WTC11 (cell line): ENCODE results near the gene SH3GLB2. TPM values are rescaled to one million over a fixed set of nuclear protein-coding genes. Genes with fewer than 3 reads are reported as not detected.

ENCODE experiments used
- ATAC-seq: fragments of 200-7000 bp; cut with Tn5 transposase; 2 replicates; pipeline ENCODE4 v1.10.0; 2021; ENCODE audit warnings: mild to moderate bottlenecking, moderate library complexity
- CTCF ChIA-PET: fragments of 300-600 bp; sonication (Branson Sonifier 250); formaldehyde crosslinking; loops from one replicate; lab custom pipeline; 2021; ENCODE audit warnings: antibody characterized with exemption; lab: Charles Lee
- POLR2A ChIA-PET: fragments of 350-600 bp; sonication (Branson Sonifier 250); formaldehyde crosslinking; loops from one replicate; lab custom pipeline; 2021; ENCODE audit warnings: antibody characterized with exemption; lab: Charles Lee
- DNase-seq: peaks from one replicate; pipeline ENCODE4 v3.0.0; 2021; ENCODE audit warnings: low spot score
- H3K27ac Mint-ChIP-seq: 2 replicates; pipeline ENCODE4 v1.8.0; 2021; ENCODE audit warnings: mixed read lengths
- H3K27me3 Mint-ChIP-seq: 2 replicates; pipeline ENCODE4 v1.8.0; 2021; ENCODE audit warnings: low read depth, mild to moderate bottlenecking, moderate library complexity, mixed read lengths
- H3K36me3 Mint-ChIP-seq: 2 replicates; pipeline ENCODE4 v1.8.0; 2021; ENCODE audit warnings: mixed read lengths
- H3K4me1 Mint-ChIP-seq: 2 replicates; pipeline ENCODE4 v1.8.0; 2022; ENCODE audit warnings: mixed read lengths
- H3K4me3 Mint-ChIP-seq: 2 replicates; pipeline ENCODE4 v1.8.0; 2021; ENCODE audit warnings: mild to moderate bottlenecking, moderate library complexity, mixed read lengths
- H3K9me3 Mint-ChIP-seq: 2 replicates; pipeline ENCODE4 v1.8.0; 2021; ENCODE audit warnings: mixed read lengths
- CBFB ChIP-seq: sonication (generic); formaldehyde crosslinking; IDR thresholded peaks from 2 replicates; pipeline ENCODE4 v1.8.1; 2022; ENCODE audit warnings: mild to moderate bottlenecking, low read depth, missing genetic modification reagents
- CREM ChIP-seq: sonication (generic); formaldehyde crosslinking; IDR thresholded peaks from 2 replicates; pipeline ENCODE4 v1.8.1; 2022; ENCODE audit warnings: mild to moderate bottlenecking, missing genetic modification reagents, moderate library complexity
- E2F5 ChIP-seq: sonication (generic); formaldehyde crosslinking; IDR thresholded peaks from 2 replicates; pipeline ENCODE4 v1.8.1; 2022; ENCODE audit warnings: mild to moderate bottlenecking, moderate library complexity, missing genetic modification reagents
- ESRRA ChIP-seq: sonication (generic); formaldehyde crosslinking; IDR thresholded peaks from 2 replicates; pipeline ENCODE4 v1.8.1; 2022; ENCODE audit warnings: mild to moderate bottlenecking, missing genetic modification reagents, borderline replicate concordance
- ETV6 ChIP-seq: sonication (generic); formaldehyde crosslinking; IDR thresholded peaks from 2 replicates; pipeline ENCODE4 v1.8.1; 2022; ENCODE audit warnings: mild to moderate bottlenecking, missing genetic modification reagents
- JUN ChIP-seq: sonication (generic); formaldehyde crosslinking; IDR thresholded peaks from 2 replicates; pipeline ENCODE4 v1.8.0; 2023; ENCODE audit warnings: mild to moderate bottlenecking, missing genetic modification reagents
- NFATC4 ChIP-seq: fragments of 250-450 bp; sonication (Bioruptor Pico); IDR thresholded peaks from 2 replicates; pipeline ENCODE4 v1.9.0; 2021; ENCODE audit warnings: mild to moderate bottlenecking
- NFYB ChIP-seq: sonication (generic); formaldehyde crosslinking; conservative IDR thresholded peaks from 2 replicates; pipeline ENCODE4 v1.8.0; 2022; ENCODE audit warnings: low read depth, missing genetic modification reagents
- PRDM15 ChIP-seq: sonication (generic); formaldehyde crosslinking; IDR thresholded peaks from 2 replicates; pipeline ENCODE4 v1.8.0; 2022; ENCODE audit warnings: missing genetic modification reagents
- SMAD3 ChIP-seq: sonication (generic); formaldehyde crosslinking; IDR thresholded peaks from 2 replicates; pipeline ENCODE4 v1.8.0; 2022; ENCODE audit warnings: missing genetic modification reagents, mild to moderate bottlenecking, borderline replicate concordance
- SMAD4 ChIP-seq: sonication (generic); formaldehyde crosslinking; IDR thresholded peaks from 2 replicates; pipeline ENCODE4 v1.8.0; 2022; ENCODE audit warnings: mild to moderate bottlenecking, missing genetic modification reagents
- ZMAT4 ChIP-seq: fragments of 250-450 bp; sonication (Bioruptor Pico); IDR thresholded peaks from 2 replicates; pipeline ENCODE4 v1.9.0; 2021; ENCODE audit warnings: mild to moderate bottlenecking
- total RNA-seq: library from RNA; stranded (reverse); gene quantifications from 3 replicates; pipeline ENCODE4 v1.2.3, GENCODE V29; 2021
- TF ChIP-seq, protein P1 (sequence below): sonication (generic); formaldehyde crosslinking; IDR thresholded peaks from 2 replicates; pipeline ENCODE4 v1.8.0; 2022; ENCODE audit warnings: mild to moderate bottlenecking, missing genetic modification reagents
- TF ChIP-seq, protein P2 (sequence below): sonication (generic); formaldehyde crosslinking; conservative IDR thresholded peaks from 2 replicates; pipeline ENCODE4 v1.8.1; 2023; ENCODE audit warnings: mild to moderate bottlenecking, low read depth, missing genetic modification reagents, moderate library complexity
- TF ChIP-seq, protein P3 (sequence below): sonication (generic); formaldehyde crosslinking; IDR thresholded peaks from 2 replicates; pipeline ENCODE4 v1.8.1; 2022; ENCODE audit warnings: mild to moderate bottlenecking, missing genetic modification reagents, moderate library complexity, borderline replicate concordance

Gene SH3GLB2
- total RNA-seq, 1 experiment from 2014 or later, result 59.7 TPM

GRCh38 chr9:129068990-129069861, 41.1 kb upstream of the SH3GLB2 start:
- no peak for ATAC-seq
- TF ChIP-seq ESRRA (CRISPR knock-in tag) (no peak), JUN (CRISPR knock-in tag) (no peak), E2F5 (no peak), ZMAT4 (CRISPR knock-in tag) (no peak), NFYB (no peak), SMAD4 (CRISPR knock-in tag) (no peak), CREM (CRISPR knock-in tag) (no peak), SMAD3 (CRISPR knock-in tag) (no peak), CBFB (CRISPR knock-in tag) (no peak), ETV6 (CRISPR knock-in tag) (no peak), NFATC4 (no peak), PRDM15 (CRISPR knock-in tag) (no peak)
- TF ChIP-seq, protein P1, sequence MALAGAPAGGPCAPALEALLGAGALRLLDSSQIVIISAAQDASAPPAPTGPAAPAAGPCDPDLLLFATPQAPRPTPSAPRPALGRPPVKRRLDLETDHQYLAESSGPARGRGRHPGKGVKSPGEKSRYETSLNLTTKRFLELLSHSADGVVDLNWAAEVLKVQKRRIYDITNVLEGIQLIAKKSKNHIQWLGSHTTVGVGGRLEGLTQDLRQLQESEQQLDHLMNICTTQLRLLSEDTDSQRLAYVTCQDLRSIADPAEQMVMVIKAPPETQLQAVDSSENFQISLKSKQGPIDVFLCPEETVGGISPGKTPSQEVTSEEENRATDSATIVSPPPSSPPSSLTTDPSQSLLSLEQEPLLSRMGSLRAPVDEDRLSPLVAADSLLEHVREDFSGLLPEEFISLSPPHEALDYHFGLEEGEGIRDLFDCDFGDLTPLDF, result no peak
- TF ChIP-seq, protein P2, sequence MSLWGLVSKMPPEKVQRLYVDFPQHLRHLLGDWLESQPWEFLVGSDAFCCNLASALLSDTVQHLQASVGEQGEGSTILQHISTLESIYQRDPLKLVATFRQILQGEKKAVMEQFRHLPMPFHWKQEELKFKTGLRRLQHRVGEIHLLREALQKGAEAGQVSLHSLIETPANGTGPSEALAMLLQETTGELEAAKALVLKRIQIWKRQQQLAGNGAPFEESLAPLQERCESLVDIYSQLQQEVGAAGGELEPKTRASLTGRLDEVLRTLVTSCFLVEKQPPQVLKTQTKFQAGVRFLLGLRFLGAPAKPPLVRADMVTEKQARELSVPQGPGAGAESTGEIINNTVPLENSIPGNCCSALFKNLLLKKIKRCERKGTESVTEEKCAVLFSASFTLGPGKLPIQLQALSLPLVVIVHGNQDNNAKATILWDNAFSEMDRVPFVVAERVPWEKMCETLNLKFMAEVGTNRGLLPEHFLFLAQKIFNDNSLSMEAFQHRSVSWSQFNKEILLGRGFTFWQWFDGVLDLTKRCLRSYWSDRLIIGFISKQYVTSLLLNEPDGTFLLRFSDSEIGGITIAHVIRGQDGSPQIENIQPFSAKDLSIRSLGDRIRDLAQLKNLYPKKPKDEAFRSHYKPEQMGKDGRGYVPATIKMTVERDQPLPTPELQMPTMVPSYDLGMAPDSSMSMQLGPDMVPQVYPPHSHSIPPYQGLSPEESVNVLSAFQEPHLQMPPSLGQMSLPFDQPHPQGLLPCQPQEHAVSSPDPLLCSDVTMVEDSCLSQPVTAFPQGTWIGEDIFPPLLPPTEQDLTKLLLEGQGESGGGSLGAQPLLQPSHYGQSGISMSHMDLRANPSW (CRISPR knock-in tag), result no peak
- TF ChIP-seq, protein P3, sequence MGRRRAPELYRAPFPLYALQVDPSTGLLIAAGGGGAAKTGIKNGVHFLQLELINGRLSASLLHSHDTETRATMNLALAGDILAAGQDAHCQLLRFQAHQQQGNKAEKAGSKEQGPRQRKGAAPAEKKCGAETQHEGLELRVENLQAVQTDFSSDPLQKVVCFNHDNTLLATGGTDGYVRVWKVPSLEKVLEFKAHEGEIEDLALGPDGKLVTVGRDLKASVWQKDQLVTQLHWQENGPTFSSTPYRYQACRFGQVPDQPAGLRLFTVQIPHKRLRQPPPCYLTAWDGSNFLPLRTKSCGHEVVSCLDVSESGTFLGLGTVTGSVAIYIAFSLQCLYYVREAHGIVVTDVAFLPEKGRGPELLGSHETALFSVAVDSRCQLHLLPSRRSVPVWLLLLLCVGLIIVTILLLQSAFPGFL (CRISPR knock-in tag), result no peak
- Mint-ChIP-seq H3K4me1 (peaks cover 28% of the 10 kb centered on the region), H3K4me3 (no peak overlapping the region), H3K36me3 (peaks cover 26% of the 10 kb centered on the region), H3K27me3 (no peaks in the 10 kb centered on the region), H3K27ac (peak overlapping the region; percentile 65), H3K9me3 (no peaks in the 10 kb centered on the region)
- DNase-seq, result no peak
- ChIA-PET POLR2A (interaction anchor here (0.5 kb wide), 1 partner anchor 159 kb away, joined by 5 read pairs; no protein-coding TSS in a partner anchor), CTCF (no interaction called here)
